ENCODE results near the gene SLC51B.

- TF ChIP-seq CTCF (IDR thresholded peaks at IDR 0.05) (peak in 1 of 4 donors; percentile 5), POLR2A (IDR thresholded peaks at IDR 0.05) (no peak)
Measured at GRCh38 chr15:65083262-65083701, 38.1 kb downstream of the SLC51B start.

Measured in right lobe of liver (tissue), 4 donors.